Activated CD4-positive, alpha-beta memory T cell treated with anti-CD3 and anti-CD28 coated beads, Interleukin-2, amount 10 ng/mL, durations not matched to agents 7 days and 5 days (primary cell): ENCODE data around the gene SLC6A8. TPM values are rescaled to one million over a fixed set of nuclear protein-coding genes. Genes with fewer than 3 reads are reported as not detected.

Experiments used
- CTCF ChIA-PET: fragments of 350-600 bp; sonication (Branson Sonifier 250); formaldehyde crosslinking; loops from one replicate; lab custom pipeline; 2021; ENCODE audit warnings: antibody characterized with exemption, inconsistent platforms; lab: Charles Lee
- POLR2A ChIA-PET: fragments of 350-600 bp; sonication (Branson Sonifier 250); formaldehyde crosslinking; loops from one replicate; lab custom pipeline; 2021; ENCODE audit warnings: antibody characterized with exemption; lab: Charles Lee
- DNase-seq: peaks from one replicate; pipeline ENCODE4 v3.0.0-alpha.2; 2020
- H3K27ac Mint-ChIP-seq: one replicate; pipeline ENCODE4 v1.8.0; 2021; ENCODE audit warnings: mild to moderate bottlenecking, mixed read lengths
- H3K27me3 Mint-ChIP-seq: one replicate; pipeline ENCODE4 v1.8.0; 2021; ENCODE audit warnings: mixed read lengths
- H3K36me3 Mint-ChIP-seq: one replicate; pipeline ENCODE4 v1.8.0; 2021; ENCODE audit warnings: low read depth, mixed read lengths
- H3K4me1 Mint-ChIP-seq: one replicate; pipeline ENCODE4 v1.8.0; 2021; ENCODE audit warnings: mixed read lengths
- H3K4me3 Mint-ChIP-seq: one replicate; pipeline ENCODE4 v1.8.0; 2021; ENCODE audit warnings: mild to moderate bottlenecking, mixed read lengths
- H3K9me3 Mint-ChIP-seq: one replicate; pipeline ENCODE4 v1.8.0; 2021; ENCODE audit warnings: mixed read lengths
- total RNA-seq, 2 experiments: library from RNA; stranded (reverse); gene quantifications; one replicate each; pipeline ENCODE4 v1.2.3, GENCODE V29; 2021

The SLC6A8 gene
- total RNA-seq, 2 experiments from 2014 or later, result 2.9 to 3.0 TPM

DNA sequence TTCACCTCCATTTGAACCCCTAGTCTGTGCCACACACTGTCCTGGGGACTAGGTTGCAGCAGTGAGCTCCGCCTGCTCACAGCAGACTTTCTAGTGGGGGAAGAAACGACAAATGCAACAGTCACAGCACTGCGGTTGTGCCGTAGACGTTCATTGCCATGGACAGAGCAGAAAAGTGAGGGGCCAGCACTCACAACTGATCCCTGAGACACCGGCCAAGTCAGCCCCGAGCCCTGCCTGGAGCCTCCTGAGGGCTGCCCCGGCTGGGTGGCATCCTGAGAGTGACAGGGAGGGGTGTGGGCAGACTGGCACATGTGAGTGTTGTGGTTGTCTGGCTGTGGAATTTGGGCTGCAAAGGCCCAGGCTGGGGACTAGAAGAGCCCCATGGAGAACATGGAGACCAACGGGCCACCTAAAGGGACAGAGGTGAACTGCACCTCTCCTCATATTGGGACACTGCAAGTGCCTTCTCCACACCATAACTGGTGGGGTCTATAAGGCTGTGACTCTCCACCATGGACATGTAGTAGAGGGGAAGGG lies 36.1 kb upstream of the SLC6A8 start:
- no peak overlapping the region for H3K4me3 Mint-ChIP-seq
- no peak for DNase-seq
- ChIA-PET POLR2A (no interaction called here), CTCF (interaction anchor here (1.7 to 2.6 kb wide), 3 partner anchors 15 to 97 kb away, joined by 5 to 8 read pairs (median 8); no protein-coding TSS in a partner anchor)
- H3K4me1 Mint-ChIP-seq, result no peaks in the 10 kb centered on the region
- H3K36me3 Mint-ChIP-seq, result no peaks in the 10 kb centered on the region
- peaks cover 13% of the 10 kb centered on the region for H3K27me3 Mint-ChIP-seq
- H3K27ac Mint-ChIP-seq, result no peak overlapping the region
- H3K9me3 Mint-ChIP-seq, result no peaks in the 10 kb centered on the region

- no peaks in the 10 kb centered on the region for H3K36me3 Mint-ChIP-seq
- H3K27ac Mint-ChIP-seq, result no peak overlapping the region
- peaks cover 8% of the 10 kb centered on the region for H3K27me3 Mint-ChIP-seq
- no peaks in the 10 kb centered on the region for H3K4me1 Mint-ChIP-seq
- ChIA-PET POLR2A (no interaction called here), CTCF (interaction anchor here (1.6 to 2.6 kb wide), 5 partner anchors 8 to 114 kb away, joined by 6 to 8 read pairs (median 8); no protein-coding TSS in a partner anchor)
- H3K4me3 Mint-ChIP-seq, result no peak overlapping the region
- DNase-seq, result no peak
- no peaks in the 10 kb centered on the region for H3K9me3 Mint-ChIP-seq
Measured at GRCh38 chrX:153653556-153653955, 34.2 kb upstream of the SLC6A8 start.

GRCh38 chrX:153657161-153657560 lies 30.6 kb upstream of the SLC6A8 start:
- no peak overlapping the region for H3K27ac Mint-ChIP-seq
- H3K9me3 Mint-ChIP-seq, result no peaks in the 10 kb centered on the region
- peaks cover 16% of the 10 kb centered on the region for H3K27me3 Mint-ChIP-seq
- ChIA-PET CTCF (interaction anchor here (1.1 to 2.5 kb wide), 4 partner anchors 9 to 48 kb away, joined by 3 to 13 read pairs (median 4); no protein-coding TSS in a partner anchor), POLR2A (no interaction called here)
- H3K36me3 Mint-ChIP-seq, result no peaks in the 10 kb centered on the region
- no peak for DNase-seq
- no peak overlapping the region for H3K4me3 Mint-ChIP-seq
- H3K4me1 Mint-ChIP-seq, result peaks cover 2% of the 10 kb centered on the region

DNA sequence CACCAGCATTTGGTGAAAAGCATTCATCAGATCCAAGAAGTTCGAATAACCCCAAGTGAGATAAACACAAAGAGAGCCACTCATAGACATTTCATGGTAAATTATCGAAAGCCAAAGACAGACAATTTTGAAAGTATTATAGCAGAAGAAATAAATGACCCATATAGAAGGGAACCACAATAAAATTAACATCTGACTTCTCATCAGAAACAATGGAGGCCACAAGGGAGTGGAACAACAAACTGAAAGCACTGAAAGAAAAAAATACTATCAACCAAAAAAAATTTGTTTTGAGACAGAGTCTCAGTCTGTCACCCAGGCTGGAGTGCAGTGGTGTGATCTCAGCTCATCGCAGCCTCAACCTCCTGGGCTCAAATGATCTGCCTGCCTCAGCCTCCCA lies 28.5 kb upstream of the SLC6A8 start:
- Mint-ChIP-seq H3K4me3 (no peak overlapping the region), H3K4me1 (peaks cover 4% of the 10 kb centered on the region), H3K27me3 (peaks cover 24% of the 10 kb centered on the region), H3K9me3 (no peaks in the 10 kb centered on the region), H3K27ac (no peak overlapping the region), H3K36me3 (no peaks in the 10 kb centered on the region)
- ChIA-PET CTCF (interaction anchor here (1.0 kb wide), 1 partner anchor 49 kb away, joined by 3 read pairs; no protein-coding TSS in a partner anchor), POLR2A (no interaction called here)
- no peak for DNase-seq

DNA sequence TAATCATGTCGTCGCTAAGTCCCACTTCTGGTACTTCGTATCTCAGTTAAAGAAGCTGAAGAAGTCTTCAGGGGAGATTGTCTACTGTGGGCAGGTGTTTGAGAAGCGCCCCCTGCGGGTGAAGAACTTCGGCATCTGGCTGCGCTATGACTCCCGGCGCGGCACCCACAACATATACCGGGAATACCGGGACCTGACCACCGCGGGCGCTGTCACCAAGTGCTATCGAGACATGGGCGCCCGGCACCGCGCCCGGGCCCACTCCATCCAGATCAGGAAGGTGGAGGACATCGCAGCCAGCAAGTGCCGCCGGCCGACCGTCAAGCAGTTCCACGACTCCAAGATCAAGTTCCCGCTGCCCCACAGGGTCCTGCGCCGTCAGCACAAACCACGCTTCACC lies 25.5 kb upstream of the SLC6A8 start:
- Mint-ChIP-seq H3K4me3 (no peak overlapping the region), H3K27me3 (peaks cover 36% of the 10 kb centered on the region), H3K9me3 (no peaks in the 10 kb centered on the region), H3K36me3 (no peaks in the 10 kb centered on the region), H3K4me1 (peaks cover 4% of the 10 kb centered on the region), H3K27ac (no peak overlapping the region)
- peak; percentile 51 for DNase-seq
- CTCF ChIA-PET, result interaction anchor here (1.1 to 3.6 kb wide), 7 partner anchors 9 to 720 kb away, joined by 3 to 19 read pairs (median 7); no protein-coding TSS in a partner anchor
- POLR2A ChIA-PET, result no interaction called here

DNA sequence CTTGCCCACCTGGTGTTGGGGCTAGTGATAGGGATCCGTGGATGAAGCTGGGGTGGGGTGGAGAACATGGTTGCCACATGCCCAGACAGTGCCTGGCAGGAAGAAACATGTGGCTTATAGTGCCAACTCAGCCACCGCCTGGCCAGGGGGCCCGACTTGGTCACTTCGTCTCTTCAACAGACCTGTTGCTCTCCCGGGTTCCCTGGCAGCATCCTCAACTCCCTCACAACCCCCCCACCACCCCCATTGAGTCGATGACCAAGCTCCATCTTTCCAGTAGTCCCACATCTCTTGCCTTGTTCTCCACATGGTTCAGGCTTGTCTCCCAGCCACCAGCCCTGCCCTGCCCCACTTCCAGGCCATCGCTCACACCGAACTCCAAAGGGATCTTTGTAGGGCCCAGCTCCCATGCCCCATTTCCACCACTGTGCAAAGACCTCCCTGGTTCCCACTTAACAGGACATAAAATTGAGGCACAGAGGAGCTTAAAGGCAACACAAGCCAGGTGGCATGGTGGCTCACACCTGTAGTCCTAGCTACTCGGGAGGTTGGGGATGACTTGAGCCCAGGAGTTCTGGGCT lies 21.9 kb upstream of the SLC6A8 start:
- POLR2A ChIA-PET, result no interaction called here

DNA sequence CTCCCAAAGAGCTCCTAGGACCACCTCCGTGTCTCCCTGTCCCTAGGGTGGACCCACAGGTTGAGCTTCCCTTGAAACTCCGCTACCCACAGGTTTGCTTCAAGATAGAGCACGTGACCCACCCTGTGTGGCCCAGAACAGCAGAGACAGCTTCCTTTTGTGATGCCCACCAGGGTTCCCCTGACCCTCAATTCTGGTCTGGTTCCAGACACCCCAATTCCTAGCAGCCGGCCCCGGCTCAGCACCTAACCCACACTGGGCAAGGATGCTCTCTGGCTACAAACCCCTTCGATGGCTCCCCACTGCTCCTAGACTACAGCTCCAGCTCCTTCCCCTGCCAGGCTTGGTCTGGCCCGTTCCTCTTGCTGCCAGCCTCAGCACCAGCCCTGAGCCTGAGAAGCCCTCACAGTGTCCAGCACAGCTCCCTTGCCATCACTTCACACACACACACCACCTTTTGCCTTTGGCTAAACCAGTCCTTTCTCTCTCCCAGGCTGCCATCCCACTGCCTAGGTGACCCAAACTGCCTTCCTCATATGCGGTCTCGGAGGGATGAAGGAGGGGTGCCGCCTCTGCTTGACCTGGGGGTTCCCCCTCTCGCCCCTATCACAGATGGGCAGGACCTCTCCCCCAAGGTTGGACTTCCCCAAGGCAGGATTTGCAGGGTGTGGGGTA lies 20.3 kb upstream of the SLC6A8 start:
- Mint-ChIP-seq H3K27me3 (peaks cover 19% of the 10 kb centered on the region), H3K36me3 (no peaks in the 10 kb centered on the region), H3K4me3 (peak overlapping the region; percentile 65), H3K4me1 (peaks cover 7% of the 10 kb centered on the region), H3K9me3 (no peaks in the 10 kb centered on the region), H3K27ac (no peak overlapping the region)
- ChIA-PET CTCF (interaction anchor here (1.0 to 4.4 kb wide), 21 partner anchors 10 to 725 kb away, joined by 3 to 38 read pairs (median 5); partner anchors contain the start of gene CCNQ), POLR2A (no interaction called here)
- no peak for DNase-seq

More for the DNA sequence above, 21.9 kb upstream of the SLC6A8 start:
- no peaks in the 10 kb centered on the region for H3K36me3 Mint-ChIP-seq
- no peak for DNase-seq
- H3K27me3 Mint-ChIP-seq, result peaks cover 31% of the 10 kb centered on the region
- no peaks in the 10 kb centered on the region for H3K9me3 Mint-ChIP-seq
- H3K4me1 Mint-ChIP-seq, result peaks cover 11% of the 10 kb centered on the region
- H3K27ac Mint-ChIP-seq, result no peak overlapping the region
- CTCF ChIA-PET, result interaction anchor here (0.8 to 4.4 kb wide), 5 partner anchors 9 to 724 kb away, joined by 3 to 38 read pairs (median 3); no protein-coding TSS in a partner anchor
- H3K4me3 Mint-ChIP-seq, result no peak overlapping the region

DNA sequence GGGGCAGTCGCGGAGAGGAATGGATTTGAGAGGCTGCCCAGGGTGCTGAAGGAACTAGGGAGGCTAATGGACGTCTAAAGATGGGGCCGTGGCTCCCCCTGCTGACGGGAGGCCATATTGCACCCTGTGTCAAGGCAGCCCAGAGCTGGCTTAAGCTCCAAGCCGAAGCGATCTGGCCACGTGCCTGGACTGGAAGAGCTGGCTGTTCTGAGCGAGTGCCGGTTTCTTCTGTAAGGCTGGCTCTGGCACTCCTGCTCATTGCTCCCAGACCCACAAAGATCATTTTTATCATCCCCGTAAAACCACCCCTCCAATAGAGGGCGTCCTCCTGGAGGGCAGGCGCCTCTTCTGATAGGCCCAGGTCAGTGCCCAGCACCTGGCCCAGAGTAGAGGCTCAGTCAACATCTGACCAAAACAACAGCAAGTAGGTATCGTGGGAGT lies 19.8 kb upstream of the SLC6A8 start:
- ChIA-PET POLR2A (no interaction called here), CTCF (interaction anchor here (0.7 to 4.4 kb wide), 20 partner anchors 11 to 726 kb away, joined by 3 to 38 read pairs (median 4); partner anchors contain the start of genes CCNQ and HAUS7)
- H3K36me3 Mint-ChIP-seq, result no peaks in the 10 kb centered on the region
- H3K4me1 Mint-ChIP-seq, result peaks cover 7% of the 10 kb centered on the region
- no peak overlapping the region for H3K27ac Mint-ChIP-seq
- DNase-seq, result peak; percentile 81
- peak overlapping the region; percentile 65 for H3K4me3 Mint-ChIP-seq
- peaks cover 20% of the 10 kb centered on the region for H3K27me3 Mint-ChIP-seq
- no peaks in the 10 kb centered on the region for H3K9me3 Mint-ChIP-seq

DNA sequence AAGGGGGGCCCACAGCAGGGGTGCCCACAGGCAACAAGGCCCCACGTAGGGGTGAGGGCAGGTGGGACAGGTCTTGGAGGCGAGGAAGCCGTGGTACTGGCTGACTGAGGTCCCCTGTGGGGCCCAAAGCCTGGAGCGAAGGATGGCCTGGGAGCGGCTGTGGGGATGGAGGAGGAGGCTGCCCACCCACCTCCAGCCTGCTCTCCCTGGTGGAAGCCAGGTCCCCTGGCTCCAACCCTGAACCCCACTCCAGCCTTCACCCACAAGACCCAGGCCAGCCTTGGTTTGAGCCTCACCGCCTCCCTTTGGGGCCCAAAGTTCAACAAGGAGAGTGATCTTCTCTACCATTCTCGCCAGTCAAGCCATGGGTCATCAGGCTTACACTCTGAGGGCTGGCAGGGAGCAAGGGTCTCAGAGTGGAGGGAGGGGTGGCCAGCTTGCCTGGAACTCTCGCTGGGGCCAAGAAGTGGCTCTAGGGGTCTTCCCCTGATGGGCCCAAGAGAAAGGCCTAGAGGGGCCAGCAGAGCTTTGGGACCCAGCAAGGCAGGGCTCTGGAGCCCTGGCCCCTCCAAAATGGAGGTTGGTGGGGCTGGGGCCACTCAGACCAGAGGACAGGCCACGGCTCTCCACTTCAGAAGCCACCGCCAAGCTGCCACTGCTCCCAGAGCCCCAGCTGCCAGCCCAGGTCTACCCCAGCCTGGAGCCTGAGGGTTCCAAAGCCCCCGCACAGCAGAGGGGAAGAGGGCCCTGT lies 19.1 kb upstream of the SLC6A8 start:
- ChIA-PET CTCF (interaction anchor here (0.7 to 4.4 kb wide), 19 partner anchors 11 to 727 kb away, joined by 3 to 38 read pairs (median 5); partner anchors contain the start of genes CCNQ, HAUS7 and SLC6A8), POLR2A (interaction anchor here (0.7 kb wide), 1 partner anchor 88 kb away, joined by 3 read pairs; no protein-coding TSS in a partner anchor)
- H3K4me3 Mint-ChIP-seq, result no peak overlapping the region
- no peak overlapping the region for H3K27ac Mint-ChIP-seq
- no peaks in the 10 kb centered on the region for H3K36me3 Mint-ChIP-seq
- no peak for DNase-seq
- H3K27me3 Mint-ChIP-seq, result peaks cover 20% of the 10 kb centered on the region
- H3K4me1 Mint-ChIP-seq, result peaks cover 7% of the 10 kb centered on the region
- no peaks in the 10 kb centered on the region for H3K9me3 Mint-ChIP-seq

GRCh38 chrX:153669174-153669890 lies 18.4 kb upstream of the SLC6A8 start:
- POLR2A ChIA-PET, result interaction anchor here (0.7 kb wide), 1 partner anchor 89 kb away, joined by 3 read pairs; no protein-coding TSS in a partner anchor
- Mint-ChIP-seq H3K4me1 (peaks cover 7% of the 10 kb centered on the region), H3K27ac (no peak overlapping the region), H3K4me3 (no peak overlapping the region), H3K27me3 (peaks cover 23% of the 10 kb centered on the region), H3K36me3 (no peaks in the 10 kb centered on the region), H3K9me3 (no peaks in the 10 kb centered on the region)
- DNase-seq, result peak; percentile 41
- CTCF ChIA-PET, result interaction anchor here (1.0 to 4.4 kb wide), 4 partner anchors 18 to 727 kb away, joined by 3 to 38 read pairs (median 10); partner anchors contain the start of gene SLC6A8

DNA sequence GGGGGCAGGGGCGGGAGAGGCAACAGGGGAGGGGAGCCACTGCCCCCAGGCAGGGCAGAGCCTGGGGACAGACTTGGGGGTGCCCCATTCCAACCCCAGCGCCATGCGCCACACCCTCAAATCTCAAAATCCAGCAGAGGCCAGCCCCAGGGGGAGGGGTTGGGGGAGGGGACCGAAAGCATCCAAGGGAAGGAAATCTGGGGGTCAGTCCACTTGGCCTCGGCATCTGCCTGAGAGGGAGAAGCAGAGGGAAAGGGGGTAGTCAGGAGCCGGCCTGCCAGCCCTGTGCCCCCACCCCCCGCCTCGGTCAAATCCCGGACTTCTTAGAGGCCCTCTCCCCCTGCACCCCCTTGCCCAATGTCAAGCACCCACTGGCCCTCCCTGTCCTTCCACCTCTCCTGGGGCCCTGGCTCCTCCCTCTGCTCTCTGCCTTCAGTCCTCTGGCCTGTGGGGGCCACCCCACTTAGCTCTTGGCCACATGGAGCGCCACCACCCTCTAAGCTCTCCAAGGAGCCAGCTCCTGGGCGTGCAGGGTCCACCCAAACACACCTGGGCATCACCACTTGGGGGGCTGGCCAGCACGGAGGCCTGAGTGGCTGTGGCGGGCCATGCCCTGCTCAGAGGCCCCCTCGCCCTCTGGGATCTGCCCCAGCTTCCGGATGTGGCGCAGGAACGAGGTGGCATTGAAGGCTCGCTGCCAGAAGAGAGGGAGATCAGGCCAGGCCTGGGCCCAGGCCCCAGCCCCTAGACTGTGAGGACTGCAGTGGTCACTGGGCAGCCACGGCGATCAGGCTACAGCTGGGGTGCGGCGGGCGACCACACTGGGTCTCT lies 17.6 kb upstream of the SLC6A8 start:
- DNase-seq, result no peak
- ChIA-PET POLR2A (no interaction called here), CTCF (interaction anchor here (0.9 kb wide), 2 partner anchors 9 to 61 kb away, joined by 3 read pairs; no protein-coding TSS in a partner anchor)
- H3K4me3 Mint-ChIP-seq, result no peak overlapping the region
- no peaks in the 10 kb centered on the region for H3K9me3 Mint-ChIP-seq
- no peak overlapping the region for H3K27ac Mint-ChIP-seq
- peaks cover 7% of the 10 kb centered on the region for H3K4me1 Mint-ChIP-seq
- peaks cover 24% of the 10 kb centered on the region for H3K27me3 Mint-ChIP-seq
- no peaks in the 10 kb centered on the region for H3K36me3 Mint-ChIP-seq
